T1000 (cell line): ENCODE measurements around the gene MBD4.
A peak's percentile ranks its signal among the peaks of the same experiment; 100 is the strongest.
"Not testable (repeated sequence)": the region's sequence is repeated elsewhere in the genome, so short reads cannot be mapped to it uniquely, and the experiment has no call there.

Experiments
- DNase-seq: peaks from one replicate; lab custom pipeline; 2025; ENCODE audit warnings: mixed read lengths; lab: John Stamatoyannopoulos, UW

The MBD4 gene

GRCh38 chr3:129439817-129440617, at the start of gene MBD4, which contains the start of gene IFT122:
TSS of gene MBD4 (minus strand) at chr3:129439948. CDS start at chr3:129439833, 115 bp downstream.
TSS of gene IFT122 (plus strand) at chr3:129440224. CDS start at chr3:129440331, 107 bp downstream.
- DNase-seq, result peak; percentile 99

- DNase-seq, result not testable (repeated sequence)
These were observed 49.5 kb upstream of the MBD4 start for GRCh38 chr3:129489258-129489657.

- DNase-seq, result not testable (repeated sequence)
These were observed 48.2 kb upstream of the MBD4 start for GRCh38 chr3:129487868-129488335.

- DNase-seq, result no peak
These were observed 47.6 kb upstream of the MBD4 start for GRCh38 chr3:129487183-129487867.

- no peak for DNase-seq
These were observed 46.9 kb upstream of the MBD4 start for GRCh38 chr3:129486664-129487035.

- DNase-seq, result peak; percentile 81
These were observed 46.2 kb upstream of the MBD4 start for GRCh38 chr3:129485721-129486663.

GRCh38 chr3:129485146-129485545, 45.4 kb upstream of the MBD4 start:
- not testable (repeated sequence) for DNase-seq

GRCh38 chr3:129483870-129484269, 44.1 kb upstream of the MBD4 start:
- DNase-seq, result no peak

- DNase-seq, result no peak
These were observed 43.0 kb upstream of the MBD4 start for GRCh38 chr3:129482721-129483120.

- no peak for DNase-seq
These were observed 42.1 kb upstream of the MBD4 start for GRCh38 chr3:129481766-129482332.

GRCh38 chr3:129481225-129481765, 41.5 kb upstream of the MBD4 start:
- not testable (repeated sequence) for DNase-seq

GRCh38 chr3:129476586-129476985, 36.8 kb upstream of the MBD4 start:
- no peak for DNase-seq

GRCh38 chr3:129475863-129476262, 36.1 kb upstream of the MBD4 start:
- no peak for DNase-seq

- no peak for DNase-seq
These were observed 35.4 kb upstream of the MBD4 start for GRCh38 chr3:129474984-129475804.

- no peak for DNase-seq
These were observed 34.0 kb upstream of the MBD4 start for GRCh38 chr3:129473769-129474152.

GRCh38 chr3:129473067-129473768, 33.5 kb upstream of the MBD4 start:
- no peak for DNase-seq

GRCh38 chr3:129470861-129471260, 31.1 kb upstream of the MBD4 start:
- DNase-seq, result no peak

GRCh38 chr3:129469026-129469425, 29.3 kb upstream of the MBD4 start:
- no peak for DNase-seq

GRCh38 chr3:129467932-129468331, 28.2 kb upstream of the MBD4 start:
- DNase-seq, result no peak

- DNase-seq, result no peak
These were observed 24.0 kb upstream of the MBD4 start for GRCh38 chr3:129463716-129464115.
